Measurements from ENCODE around the gene MICA. TPM values are rescaled to one million over a fixed set of nuclear protein-coding genes. Genes with fewer than 3 reads are reported as not detected.
"Not testable (repeated sequence)": the region's sequence is repeated elsewhere in the genome, so short reads cannot be mapped to it uniquely, and the experiment has no call there.

The MICA gene
- total RNA-seq, 2 experiments from 2014 or later: 9.9 to 15.3 TPM

DNA sequence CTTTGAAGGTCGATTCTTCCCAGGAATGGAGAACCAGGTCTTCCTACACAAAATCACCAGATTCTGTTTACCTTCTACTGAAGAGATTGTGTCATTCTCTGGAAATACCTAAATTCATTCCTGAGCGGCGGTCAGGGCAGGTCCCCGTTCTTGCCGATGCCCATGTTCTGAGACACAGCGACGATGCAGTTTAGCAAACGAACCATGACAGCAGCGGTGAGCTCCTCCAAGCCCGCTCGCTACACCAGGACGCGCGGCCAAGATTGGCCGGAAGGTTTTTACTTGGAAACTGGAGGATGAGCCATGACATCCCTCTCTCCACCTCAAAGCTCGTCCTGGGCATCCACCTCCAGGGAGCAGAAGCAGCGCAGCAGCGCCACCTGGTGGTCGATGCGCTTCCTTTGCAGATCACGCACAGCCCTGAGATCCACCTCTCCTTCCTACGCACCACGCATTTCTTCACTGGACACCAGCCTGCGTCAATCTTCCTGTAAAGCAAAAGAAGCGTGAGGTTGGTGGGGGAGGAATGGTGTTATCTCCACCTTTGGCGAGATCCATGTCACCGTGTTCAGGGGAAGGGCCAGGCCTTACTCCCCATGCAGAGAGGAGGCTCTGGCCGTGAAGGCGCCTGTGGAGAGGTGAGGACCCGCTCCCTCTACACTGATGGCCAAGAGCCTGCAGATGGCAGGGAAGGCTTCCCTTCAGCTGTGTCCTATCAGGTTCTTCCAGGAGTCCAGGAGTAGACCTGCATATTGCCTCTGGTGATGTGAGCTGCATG lies 36.5 kb upstream of the MICA start:
- peak overlapping the region; percentile 66 for H3K4me3 ChIP-seq (ENCODE audit: low read depth, low read length, poor library complexity, severe bottlenecking)
- H2AFZ ChIP-seq (ENCODE audit: low read length): peak overlapping the region; percentile 88
- peak overlapping the region; percentile 90 for H3K4me2 ChIP-seq (ENCODE audit: low read length)
- H3K27ac ChIP-seq (ENCODE audit: low read depth, low read length, poor library complexity, severe bottlenecking): no peak overlapping the region
- ChIA-PET CTCF (ENCODE audit: unreplicated experiment) (interaction anchor here (0.7 to 1.8 kb wide), 8 partner anchors 10 to 229 kb away, joined by 3 to 8 read pairs (median 3); no protein-coding TSS in a partner anchor), POLR2A (interaction anchor here (0.9 to 1.4 kb wide), 3 partner anchors 9 to 173 kb away, joined by 3 to 4 read pairs (median 4); no protein-coding TSS in a partner anchor)
- peaks cover 12% of the 10 kb centered on the region for H3K4me1 ChIP-seq (ENCODE audit: insufficient read depth, low read length, poor library complexity, severe bottlenecking)
- no peaks in the 10 kb centered on the region for H3K9me3 ChIP-seq (ENCODE audit: low read length)
- no peaks in the 10 kb centered on the region for H4K20me1 ChIP-seq (ENCODE audit: insufficient read depth, low read length)
- intact Hi-C loops (cut with micrococcal nuclease; ENCODE audit: unreplicated experiment): loop anchor here (1.0 kb wide), 2 partner anchors 170 to 230 kb away; no protein-coding TSS in a partner anchor
- H3K79me2 ChIP-seq (ENCODE audit: insufficient read depth, low read depth, low read length): no peaks in the 10 kb centered on the region
- peak; percentile 88 for DNase-seq (ENCODE audit: low spot score)
- H3K9me2 ChIP-seq (ENCODE audit: insufficient read depth, low read length): no peaks in the 10 kb centered on the region
- no peaks in the 10 kb centered on the region for H3K36me3 ChIP-seq (ENCODE audit: insufficient read depth, low read length)
- no TSS peak for BruUV-seq (replicated peaks)
- TF ChIP-seq, protein P1, sequence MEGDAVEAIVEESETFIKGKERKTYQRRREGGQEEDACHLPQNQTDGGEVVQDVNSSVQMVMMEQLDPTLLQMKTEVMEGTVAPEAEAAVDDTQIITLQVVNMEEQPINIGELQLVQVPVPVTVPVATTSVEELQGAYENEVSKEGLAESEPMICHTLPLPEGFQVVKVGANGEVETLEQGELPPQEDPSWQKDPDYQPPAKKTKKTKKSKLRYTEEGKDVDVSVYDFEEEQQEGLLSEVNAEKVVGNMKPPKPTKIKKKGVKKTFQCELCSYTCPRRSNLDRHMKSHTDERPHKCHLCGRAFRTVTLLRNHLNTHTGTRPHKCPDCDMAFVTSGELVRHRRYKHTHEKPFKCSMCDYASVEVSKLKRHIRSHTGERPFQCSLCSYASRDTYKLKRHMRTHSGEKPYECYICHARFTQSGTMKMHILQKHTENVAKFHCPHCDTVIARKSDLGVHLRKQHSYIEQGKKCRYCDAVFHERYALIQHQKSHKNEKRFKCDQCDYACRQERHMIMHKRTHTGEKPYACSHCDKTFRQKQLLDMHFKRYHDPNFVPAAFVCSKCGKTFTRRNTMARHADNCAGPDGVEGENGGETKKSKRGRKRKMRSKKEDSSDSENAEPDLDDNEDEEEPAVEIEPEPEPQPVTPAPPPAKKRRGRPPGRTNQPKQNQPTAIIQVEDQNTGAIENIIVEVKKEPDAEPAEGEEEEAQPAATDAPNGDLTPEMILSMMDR (conservative IDR thresholded peaks at IDR 0.05; ENCODE audit: low read length): peak; percentile 93
- no peak for TF ChIP-seq EZH2phosphoT487 (IDR thresholded peaks at IDR 0.05; ENCODE audit: borderline replicate concordance, low read depth, low read length)

DNA sequence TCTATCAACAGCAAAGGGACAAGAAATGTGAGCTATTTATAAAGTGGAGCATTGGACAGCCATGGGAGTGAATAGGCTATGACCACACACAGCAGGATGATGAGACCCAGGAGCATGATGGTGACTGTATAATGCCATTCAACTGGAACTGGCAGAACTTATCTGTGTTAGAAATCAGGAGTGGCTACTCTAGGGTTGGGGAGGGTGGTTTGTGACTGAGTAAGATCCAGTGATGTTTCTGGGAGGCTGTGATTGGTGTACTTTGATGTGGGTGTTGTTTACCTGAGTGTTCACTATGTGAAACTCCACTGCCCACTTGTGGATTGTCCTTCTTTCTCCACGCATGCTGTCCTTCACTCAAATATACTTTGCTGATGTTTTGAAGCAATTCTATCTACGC lies 34.9 kb upstream of the MICA start:
- Histone ChIP-seq H2AFZ (ENCODE audit: low read length) (no peak overlapping the region), H3K79me2 (ENCODE audit: insufficient read depth, low read depth, low read length) (no peaks in the 10 kb centered on the region), H3K36me3 (ENCODE audit: insufficient read depth, low read length) (no peaks in the 10 kb centered on the region), H3K4me3 (ENCODE audit: low read depth, low read length, poor library complexity, severe bottlenecking) (no peak overlapping the region), H3K4me1 (ENCODE audit: insufficient read depth, low read length, poor library complexity, severe bottlenecking) (peaks cover 12% of the 10 kb centered on the region), H4K20me1 (ENCODE audit: insufficient read depth, low read length) (no peaks in the 10 kb centered on the region), H3K9me2 (ENCODE audit: insufficient read depth, low read length) (no peaks in the 10 kb centered on the region), H3K9me3 (ENCODE audit: low read length) (no peaks in the 10 kb centered on the region), H3K27ac (ENCODE audit: low read depth, low read length, poor library complexity, severe bottlenecking) (no peak overlapping the region), H3K4me2 (ENCODE audit: low read length) (no peak overlapping the region)
- intact Hi-C loops (cut with micrococcal nuclease; ENCODE audit: unreplicated experiment): no loop called here
- BruUV-seq (replicated peaks): no TSS peak
- ChIA-PET POLR2A (interaction anchor here (2.2 kb wide), 1 partner anchor 172 kb away, joined by 5 read pairs; no protein-coding TSS in a partner anchor), CTCF (ENCODE audit: unreplicated experiment) (no interaction called here)
- TF ChIP-seq, protein P1 (conservative IDR thresholded peaks at IDR 0.05; ENCODE audit: low read length): no peak
- no peak for TF ChIP-seq EZH2phosphoT487 (IDR thresholded peaks at IDR 0.05; ENCODE audit: borderline replicate concordance, low read depth, low read length)
- no peak for DNase-seq (ENCODE audit: low spot score)

DNA sequence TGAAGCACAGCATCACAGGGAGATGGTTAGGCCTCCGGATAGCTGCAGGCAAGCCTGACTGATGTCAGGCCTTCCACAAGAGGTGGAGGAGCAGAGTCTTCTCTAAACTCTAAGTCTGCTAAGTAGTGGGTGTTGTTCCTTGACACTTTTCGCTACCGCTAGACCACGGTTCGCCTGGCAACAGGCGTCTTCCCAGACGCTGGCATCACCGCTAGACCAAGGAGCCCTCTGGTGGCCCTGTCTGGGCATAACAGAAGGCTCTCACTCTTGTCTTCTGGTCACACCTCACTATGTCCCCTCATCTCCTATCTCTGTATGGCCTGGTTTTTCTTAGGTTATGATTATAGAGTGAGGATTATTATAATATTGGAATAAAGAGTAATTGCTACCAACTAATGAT lies 29.3 kb upstream of the MICA start:
- intact Hi-C loops (cut with micrococcal nuclease; ENCODE audit: unreplicated experiment); H3K9me3 ChIP-seq (ENCODE audit: low read length); H3K4me3 ChIP-seq (ENCODE audit: low read depth, low read length, poor library complexity, severe bottlenecking); BruUV-seq (replicated peaks); H3K9me2 ChIP-seq (ENCODE audit: insufficient read depth, low read length); H2AFZ ChIP-seq (ENCODE audit: low read length); POLR2A ChIA-PET; H3K27ac ChIP-seq (ENCODE audit: low read depth, low read length, poor library complexity, severe bottlenecking); DNase-seq (ENCODE audit: low spot score); H4K20me1 ChIP-seq (ENCODE audit: insufficient read depth, low read length); H3K4me2 ChIP-seq (ENCODE audit: low read length); CTCF ChIA-PET (ENCODE audit: unreplicated experiment); H3K79me2 ChIP-seq (ENCODE audit: insufficient read depth, low read depth, low read length); H3K4me1 ChIP-seq (ENCODE audit: insufficient read depth, low read length, poor library complexity, severe bottlenecking); H3K36me3 ChIP-seq (ENCODE audit: insufficient read depth, low read length): not testable (repeated sequence)
- TF ChIP-seq, protein P1 (conservative IDR thresholded peaks at IDR 0.05; ENCODE audit: low read length): peak; percentile 69
